Amygdala (tissue), 56 donors: ENCODE measurements around the gene PCA3.
"Not testable (repeated sequence)": the region's sequence is repeated elsewhere in the genome, so short reads cannot be mapped to it uniquely, and the experiment has no call there.

Source experiments
- DNase-seq, 56 donors: peaks; one replicate each; lab custom pipeline; 2025; lab: John Stamatoyannopoulos, UW

PCA3 gene

GRCh38 chr9:76764138-76764537 lies at the start of gene PCA3:
Gene PCA3, plus strand, starts transcription at chr9:76764438.
- DNase-seq = no peak

- DNase-seq = peak in 11 of 56 donors; percentile 2 to 48 (median 25)
Observed at GRCh38 chr9:76716085-76716672, 48.1 kb upstream of the PCA3 start.

GRCh38 chr9:76717176-76717575 lies 47.1 kb upstream of the PCA3 start:
- DNase-seq = no peak

- peak in 3 of 56 donors; percentile 6 to 28 (median 21) for DNase-seq
Observed at GRCh38 chr9:76717613-76718012, 46.6 kb upstream of the PCA3 start.

- no peak for DNase-seq
Observed at GRCh38 chr9:76718166-76718565, 46.1 kb upstream of the PCA3 start.

GRCh38 chr9:76720245-76720644 lies 44.0 kb upstream of the PCA3 start:
- DNase-seq = no peak

- DNase-seq = no peak
Observed at GRCh38 chr9:76725011-76725546, 39.2 kb upstream of the PCA3 start.

GRCh38 chr9:76725885-76726284 lies 38.4 kb upstream of the PCA3 start:
- peak in 1 of 56 donors; percentile 4 for DNase-seq

- DNase-seq = no peak
Observed at GRCh38 chr9:76729116-76729515, 35.1 kb upstream of the PCA3 start.

GRCh38 chr9:76729980-76730737 lies 34.1 kb upstream of the PCA3 start:
- no peak for DNase-seq

GRCh38 chr9:76730801-76731200 lies 33.4 kb upstream of the PCA3 start:
- DNase-seq = no peak

GRCh38 chr9:76732341-76732958 lies 31.8 kb upstream of the PCA3 start:
- no peak for DNase-seq

GRCh38 chr9:76733096-76733495 lies 31.1 kb upstream of the PCA3 start:
- DNase-seq = no peak

GRCh38 chr9:76734716-76735115 lies 29.5 kb upstream of the PCA3 start:
- no peak for DNase-seq

- no peak for DNase-seq
Observed at GRCh38 chr9:76737154-76737902, 26.9 kb upstream of the PCA3 start.

GRCh38 chr9:76738402-76738801 lies 25.8 kb upstream of the PCA3 start:
- no peak for DNase-seq

GRCh38 chr9:76741524-76741923 lies 22.7 kb upstream of the PCA3 start:
- DNase-seq = no peak

GRCh38 chr9:76742890-76743289 lies 21.3 kb upstream of the PCA3 start:
- DNase-seq = not testable (repeated sequence)

- DNase-seq = no peak
Observed at GRCh38 chr9:76743931-76744330, 20.3 kb upstream of the PCA3 start.

- DNase-seq = no peak
Observed at GRCh38 chr9:76744336-76744735, 19.9 kb upstream of the PCA3 start.

- no peak for DNase-seq
Observed at GRCh38 chr9:76751001-76751400, 13.2 kb upstream of the PCA3 start.
